OCI-LY1 (cell line): ENCODE results near the gene SLC24A3.

Source experiments
- H2AFZ ChIP-seq: fragments of 200-600 bp; sonication (generic), shearing (Covaris generic); 2 replicates; pipeline ENCODE4 v1.6.0; 2014; ENCODE audit warnings: antibody characterized with exemption, mild to moderate bottlenecking, low read length
- H3F3A ChIP-seq: fragments of 200-600 bp; sonication (generic), shearing (Covaris generic); 2 replicates; pipeline ENCODE4 v1.6.0; 2014; ENCODE audit warnings: mild to moderate bottlenecking, antibody characterized with exemption, low read length, moderate library complexity; ENCODE audit not compliant: insufficient read depth
- H3K27ac ChIP-seq: fragments of 200-600 bp; sonication (generic); 2 replicates; pipeline ENCODE4 v1.5.1; 2014; ENCODE audit warnings: low read length, mixed run types, mild to moderate bottlenecking, low read depth; ENCODE audit not compliant: poor library complexity, severe bottlenecking
- H3K27me3 ChIP-seq: fragments of 200-600 bp; sonication (generic); 2 replicates; pipeline ENCODE4 v1.6.0; 2014; ENCODE audit warnings: antibody characterized with exemption, mild to moderate bottlenecking, low read length, moderate library complexity; ENCODE audit not compliant: insufficient read depth
- H3K36me3 ChIP-seq: fragments of 200-600 bp; sonication (generic); 2 replicates; pipeline ENCODE4 v1.6.1; 2014; ENCODE audit warnings: mild to moderate bottlenecking, antibody characterized with exemption, low read length, moderate library complexity, mixed read lengths; ENCODE audit not compliant: insufficient read depth
- H3K4me1 ChIP-seq: fragments of 200-600 bp; sonication (generic); 2 replicates; pipeline ENCODE4 v1.5.1; 2014; ENCODE audit warnings: mild to moderate bottlenecking, low read length, moderate library complexity; ENCODE audit not compliant: insufficient read depth, severe bottlenecking
- H3K4me2 ChIP-seq: fragments of 200-600 bp; sonication (generic), shearing (Covaris generic); 2 replicates; pipeline ENCODE4 v1.6.1; 2014; ENCODE audit warnings: low read length
- H3K4me3 ChIP-seq: fragments of 200-600 bp; sonication (generic); 2 replicates; pipeline ENCODE4 v1.5.1; 2014; ENCODE audit warnings: low read length, low read depth, mild to moderate bottlenecking, mixed read lengths; ENCODE audit not compliant: poor library complexity, severe bottlenecking
- H3K79me2 ChIP-seq: fragments of 200-600 bp; shearing (Covaris generic); 2 replicates; pipeline ENCODE4 v1.6.1; 2016; ENCODE audit warnings: mixed run types, low read length, mixed read lengths; ENCODE audit not compliant: insufficient read depth
- H3K9ac ChIP-seq: fragments of 200-600 bp; sonication (generic), shearing (Covaris generic); 2 replicates; pipeline ENCODE4 v1.6.1; 2014; ENCODE audit warnings: mild to moderate bottlenecking, low read length, mixed read lengths
- H3K9me2 ChIP-seq: fragments of 200-600 bp; sonication (generic), shearing (Covaris generic); 2 replicates; pipeline ENCODE4 v1.6.1; 2014; ENCODE audit warnings: low read depth, mild to moderate bottlenecking, low read length, mixed read lengths
- H3K9me3 ChIP-seq: fragments of 200-600 bp; shearing (Covaris generic); 2 replicates; pipeline ENCODE4 v1.6.1; 2014; ENCODE audit warnings: low read length, mixed read lengths
- H4K20me1 ChIP-seq: fragments of 200-600 bp; sonication (generic), shearing (Covaris generic); 2 replicates; pipeline ENCODE4 v1.6.0; 2016; ENCODE audit warnings: mild to moderate bottlenecking, low read length; ENCODE audit not compliant: insufficient read depth
- CTCF ChIP-seq: fragments of 200-600 bp; sonication (generic), shearing (Covaris generic); IDR thresholded peaks from 2 replicates; pipeline ENCODE4 v1.5.1; 2017; ENCODE audit warnings: mild to moderate bottlenecking, antibody characterized with exemption, low read length, moderate library complexity, mixed read lengths
- EZH2 ChIP-seq: fragments of 200-600 bp; sonication (generic), shearing (Covaris generic); IDR thresholded peaks from 2 replicates; pipeline ENCODE4 v1.8.0; 2017; ENCODE audit warnings: borderline replicate concordance, mixed run types, mild to moderate bottlenecking, antibody characterized with exemption, low read length, moderate library complexity, mixed read lengths

SLC24A3 gene

GRCh38 chr20:19564261-19564660 is 351.8 kb downstream of the SLC24A3 start:
- no peaks in the 10 kb centered on the region for H3K9me3 ChIP-seq
- no peak overlapping the region for H2AFZ ChIP-seq
- H3K9me2 ChIP-seq = no peaks in the 10 kb centered on the region
- H3K27me3 ChIP-seq = no peaks in the 10 kb centered on the region
- H3F3A ChIP-seq = no peaks in the 10 kb centered on the region
- no peak overlapping the region for H3K4me3 ChIP-seq
- H3K4me2 ChIP-seq = no peak overlapping the region
- H3K36me3 ChIP-seq = no peaks in the 10 kb centered on the region
- no peaks in the 10 kb centered on the region for H3K4me1 ChIP-seq
- no peaks in the 10 kb centered on the region for H3K79me2 ChIP-seq
- no peak overlapping the region for H3K9ac ChIP-seq
- H3K27ac ChIP-seq = no peak overlapping the region
- no peak for TF ChIP-seq CTCF
- no peak for TF ChIP-seq EZH2
- no peaks in the 10 kb centered on the region for H4K20me1 ChIP-seq

- H3F3A ChIP-seq = no peaks in the 10 kb centered on the region
- H3K9me3 ChIP-seq = no peaks in the 10 kb centered on the region
- H3K79me2 ChIP-seq = no peaks in the 10 kb centered on the region
- H3K27me3 ChIP-seq = no peaks in the 10 kb centered on the region
- no peaks in the 10 kb centered on the region for H3K36me3 ChIP-seq
- no peak overlapping the region for H2AFZ ChIP-seq
- H3K4me3 ChIP-seq = no peak overlapping the region
- H3K9ac ChIP-seq = no peak overlapping the region
- no peak overlapping the region for H3K4me2 ChIP-seq
- no peaks in the 10 kb centered on the region for H3K4me1 ChIP-seq
- H3K9me2 ChIP-seq = no peaks in the 10 kb centered on the region
- no peaks in the 10 kb centered on the region for H4K20me1 ChIP-seq
- no peak overlapping the region for H3K27ac ChIP-seq
- TF ChIP-seq CTCF (no peak), EZH2 (no peak)
Observed at GRCh38 chr20:19565736-19566135, 353.3 kb downstream of the SLC24A3 start.

- Histone ChIP-seq H3K4me2 (no peak overlapping the region), H3K9me2 (no peaks in the 10 kb centered on the region), H4K20me1 (no peaks in the 10 kb centered on the region), H3K9ac (no peak overlapping the region), H3K4me1 (no peaks in the 10 kb centered on the region), H3K27me3 (no peaks in the 10 kb centered on the region), H3K27ac (no peak overlapping the region), H3F3A (no peaks in the 10 kb centered on the region), H2AFZ (no peak overlapping the region), H3K79me2 (no peaks in the 10 kb centered on the region), H3K4me3 (no peak overlapping the region), H3K36me3 (no peaks in the 10 kb centered on the region), H3K9me3 (no peaks in the 10 kb centered on the region)
- TF ChIP-seq CTCF (no peak), EZH2 (no peak)
Observed at GRCh38 chr20:19566226-19566945, 353.9 kb downstream of the SLC24A3 start.
